GM21576 (cell line): ENCODE results near the gene NOP56.

Experiments used
- ATAC-seq: cut with Tn5 transposase; IDR thresholded peaks from one replicate; pipeline ENCODE4 v1.9.1; 2021; ENCODE audit warnings: mild to moderate bottlenecking, moderate library complexity; ENCODE audit not compliant: unreplicated experiment

Gene NOP56

GRCh38 chr20:2640899-2641298 is 11.5 kb upstream of the NOP56 start:
- ATAC-seq, result no peak

- ATAC-seq, result no peak
Observed at GRCh38 chr20:2643708-2644107, 8.7 kb upstream of the NOP56 start.

GRCh38 chr20:2652724-2653555 is 508 bp downstream of the NOP56 start:
- ATAC-seq, result peak; percentile 43

- ATAC-seq, result no peak
Observed at GRCh38 chr20:2653556-2654383, 1.3 kb downstream of the NOP56 start.

GRCh38 chr20:2654384-2654822 is 2.0 kb downstream of the NOP56 start:
- no peak for ATAC-seq

GRCh38 chr20:2654831-2655230 is 2.4 kb downstream of the NOP56 start:
- ATAC-seq, result no peak

GRCh38 chr20:2655331-2656116 is 3.1 kb downstream of the NOP56 start:
- ATAC-seq, result no peak

GRCh38 chr20:2656471-2657117 is 4.2 kb downstream of the NOP56 start:
- ATAC-seq, result no peak

GRCh38 chr20:2657241-2657640 is 4.8 kb downstream of the NOP56 start:
- no peak for ATAC-seq

- no peak for ATAC-seq
Observed at GRCh38 chr20:2657674-2658073, 5.2 kb downstream of the NOP56 start.

- ATAC-seq, result no peak
Observed at GRCh38 chr20:2658414-2659354, 6.3 kb downstream of the NOP56 start.

GRCh38 chr20:2659547-2659946 is 7.1 kb downstream of the NOP56 start:
- no peak for ATAC-seq

- no peak for ATAC-seq
Observed at GRCh38 chr20:2663364-2663886, 11.0 kb downstream of the NOP56 start.

GRCh38 chr20:2663887-2664719 is 11.7 kb downstream of the NOP56 start, which contains the start of gene IDH3B:
IDH3B (minus strand) TSS chr20:2664216; CDS start chr20:2664188, 28 bp downstream.
- peak; percentile 89 for ATAC-seq

- ATAC-seq, result no peak
Observed at GRCh38 chr20:2671977-2672376, 19.5 kb downstream of the NOP56 start.

- ATAC-seq, result no peak
Observed at GRCh38 chr20:2672446-2672845, 20.0 kb downstream of the NOP56 start.

GRCh38 chr20:2673453-2673852 is 21.0 kb downstream of the NOP56 start:
- no peak for ATAC-seq

GRCh38 chr20:2680046-2680445 is 27.6 kb downstream of the NOP56 start:
- ATAC-seq, result no peak
